Measurements from ENCODE around the gene EBF3. TPM values are rescaled to one million over a fixed set of nuclear protein-coding genes. Genes with fewer than 3 reads are reported as not detected.

The EBF3 gene
- total RNA-seq, 1 donor from 2014 or later, result 0.53 TPM

GRCh38 chr10:129967579-129968019, 3.5 kb upstream of the EBF3 start:
- peak; percentile 36 for DNase-seq
- Histone ChIP-seq H3K36me3 (no peaks in the 10 kb centered on the region), H3K4me3 (no peak overlapping the region), H3K4me1 (peaks cover 37% of the 10 kb centered on the region), H3K27me3 (ENCODE audit: low read depth) (peaks cover 95% of the 10 kb centered on the region), H3K27ac (no peak overlapping the region), H3K9me3 (no peaks in the 10 kb centered on the region)
- TF ChIP-seq, protein P1, sequence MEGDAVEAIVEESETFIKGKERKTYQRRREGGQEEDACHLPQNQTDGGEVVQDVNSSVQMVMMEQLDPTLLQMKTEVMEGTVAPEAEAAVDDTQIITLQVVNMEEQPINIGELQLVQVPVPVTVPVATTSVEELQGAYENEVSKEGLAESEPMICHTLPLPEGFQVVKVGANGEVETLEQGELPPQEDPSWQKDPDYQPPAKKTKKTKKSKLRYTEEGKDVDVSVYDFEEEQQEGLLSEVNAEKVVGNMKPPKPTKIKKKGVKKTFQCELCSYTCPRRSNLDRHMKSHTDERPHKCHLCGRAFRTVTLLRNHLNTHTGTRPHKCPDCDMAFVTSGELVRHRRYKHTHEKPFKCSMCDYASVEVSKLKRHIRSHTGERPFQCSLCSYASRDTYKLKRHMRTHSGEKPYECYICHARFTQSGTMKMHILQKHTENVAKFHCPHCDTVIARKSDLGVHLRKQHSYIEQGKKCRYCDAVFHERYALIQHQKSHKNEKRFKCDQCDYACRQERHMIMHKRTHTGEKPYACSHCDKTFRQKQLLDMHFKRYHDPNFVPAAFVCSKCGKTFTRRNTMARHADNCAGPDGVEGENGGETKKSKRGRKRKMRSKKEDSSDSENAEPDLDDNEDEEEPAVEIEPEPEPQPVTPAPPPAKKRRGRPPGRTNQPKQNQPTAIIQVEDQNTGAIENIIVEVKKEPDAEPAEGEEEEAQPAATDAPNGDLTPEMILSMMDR (IDR thresholded peaks at IDR 0.05), result no peak
- no peak for ATAC-seq
- intact Hi-C loops (cut with DNase I), result no loop called here

- Histone ChIP-seq H3K27me3 (ENCODE audit: low read depth) (peaks cover 95% of the 10 kb centered on the region), H3K9me3 (no peaks in the 10 kb centered on the region), H3K27ac (no peak overlapping the region), H3K4me1 (peaks cover 36% of the 10 kb centered on the region), H3K4me3 (no peak overlapping the region), H3K36me3 (no peaks in the 10 kb centered on the region)
- DNase-seq (peak; percentile 33), ATAC-seq (no peak)
- intact Hi-C loops (cut with DNase I), result no loop called here
- TF ChIP-seq, protein P1 (IDR thresholded peaks at IDR 0.05), result no peak
Measured at GRCh38 chr10:129966889-129967578, 3.0 kb upstream of the EBF3 start.

- H3K4me3 ChIP-seq, result no peak overlapping the region
- no peaks in the 10 kb centered on the region for H3K36me3 ChIP-seq
- ATAC-seq, result no peak
- H3K9me3 ChIP-seq, result no peaks in the 10 kb centered on the region
- peaks cover 33% of the 10 kb centered on the region for H3K4me1 ChIP-seq
- no peak for DNase-seq
- TF ChIP-seq, protein P1 (IDR thresholded peaks at IDR 0.05), result no peak
- no peak overlapping the region for H3K27ac ChIP-seq
- intact Hi-C loops (cut with DNase I), result no loop called here
- H3K27me3 ChIP-seq (ENCODE audit: low read depth), result peaks cover 97% of the 10 kb centered on the region
Measured at GRCh38 chr10:129966370-129966888, 2.4 kb upstream of the EBF3 start.

GRCh38 chr10:129965959-129966358, 1.9 kb upstream of the EBF3 start:
- Histone ChIP-seq H3K4me1 (peaks cover 32% of the 10 kb centered on the region), H3K9me3 (no peaks in the 10 kb centered on the region), H3K36me3 (no peaks in the 10 kb centered on the region), H3K27me3 (ENCODE audit: low read depth) (peaks cover 97% of the 10 kb centered on the region), H3K4me3 (no peak overlapping the region), H3K27ac (no peak overlapping the region)
- no peak for ATAC-seq
- intact Hi-C loops (cut with DNase I), result no loop called here
- DNase-seq, result peak; percentile 20
- TF ChIP-seq, protein P1 (IDR thresholded peaks at IDR 0.05), result no peak

GRCh38 chr10:129965425-129965808, 1.3 kb upstream of the EBF3 start:
- Histone ChIP-seq H3K4me3 (no peak overlapping the region), H3K36me3 (no peaks in the 10 kb centered on the region), H3K27me3 (ENCODE audit: low read depth) (peaks cover 97% of the 10 kb centered on the region), H3K27ac (no peak overlapping the region), H3K4me1 (peaks cover 28% of the 10 kb centered on the region), H3K9me3 (no peaks in the 10 kb centered on the region)
- intact Hi-C loops (cut with DNase I), result no loop called here
- ATAC-seq (no peak), DNase-seq (no peak)
- TF ChIP-seq, protein P1 (IDR thresholded peaks at IDR 0.05), result no peak

All from lower lobe of right lung (tissue), 2 donors.